SK-N-SH (cell line): ENCODE measurements around the gene CHRNA5. TPM values are rescaled to one million over a fixed set of nuclear protein-coding genes. Genes with fewer than 3 reads are reported as not detected.
"Not testable (repeated sequence)": the region's sequence is repeated elsewhere in the genome, so short reads cannot be mapped to it uniquely, and the experiment has no call there.

Experiments
- CTCF ChIA-PET: fragments of 300-600, 350-600 bp; formaldehyde crosslinking; extraction: SDS; loops from one replicate; lab custom pipeline; 2021; lab: Yijun Ruan, JAX
- POLR2A ChIA-PET: fragments of 350-600 bp; sonication (Branson Sonifier 250); formaldehyde crosslinking; extraction: SDS; loops from one replicate; lab custom pipeline; 2020; ENCODE audit warnings: antibody characterized with exemption, inconsistent platforms; lab: Yijun Ruan, JAX
- DNase-seq: peaks from one replicate; pipeline ENCODE4 v3.0.0; 2012
- H2AFZ ChIP-seq: fragments of 200-600 bp; sonication (generic); 2 replicates; pipeline ENCODE4 v1.8.1; 2016; ENCODE audit warnings: antibody characterized with exemption, mild to moderate bottlenecking, low read depth
- H3F3A ChIP-seq: fragments of 200-600 bp; sonication (generic); replicated peaks from 2 replicates; pipeline ENCODE3; 2016; ENCODE audit warnings: antibody characterized with exemption, mild to moderate bottlenecking; ENCODE audit not compliant: insufficient read depth
- H3K27ac ChIP-seq, 2 experiments: fragments of 200-500 bp in 1 of 2; fragments of 200-600 bp in 1 of 2; sonication (Bioruptor generic) in 1 of 2; sonication (generic), shearing (Covaris generic) in 1 of 2; 2 replicates each; pipeline versions ENCODE4 v1.5.1 to v1.6.1; 2014 to 2016; ENCODE audit warnings: low read depth in 2 of 2, inconsistent platforms in 1 of 2, low read length in 1 of 2, mild to moderate bottlenecking in 1 of 2, mixed read lengths in 1 of 2
- H3K27me3 ChIP-seq: fragments of 200-600 bp; sonication (generic), shearing (Covaris generic); 2 replicates; pipeline ENCODE4 v1.6.1; 2016; ENCODE audit warnings: mixed run types; ENCODE audit not compliant: insufficient read depth
- H3K36me3 ChIP-seq, 2 experiments: fragments of 200-500 bp in 1 of 2; fragments of 200-600 bp in 1 of 2; sonication (Bioruptor generic) in 1 of 2; sonication (generic) in 1 of 2; replicated peaks in 1 of 2; 2 replicates each; pipeline versions ENCODE3 to v1.5.1; 2014 to 2016; ENCODE audit warnings: low read length in 1 of 2, mild to moderate bottlenecking in 1 of 2; ENCODE audit not compliant: insufficient read depth in 2 of 2, control insufficient read depth in 1 of 2
- H3K4me1 ChIP-seq, 2 experiments: fragments of 200-500 bp in 1 of 2; fragments of 200-600 bp in 1 of 2; sonication (Bioruptor generic) in 1 of 2; sonication (generic), shearing (Covaris generic) in 1 of 2; 2 replicates each; pipeline versions ENCODE4 v1.5.1 to v1.6.1; 2014 to 2016; ENCODE audit warnings: low read depth in 1 of 2, low read length in 1 of 2, mixed run types in 1 of 2; ENCODE audit not compliant: insufficient read depth in 2 of 2, control insufficient read depth in 1 of 2
- H3K4me2 ChIP-seq: fragments of 200-600 bp; sonication (generic), shearing (Covaris generic); 2 replicates; pipeline ENCODE4 v1.6.1; 2017; ENCODE audit warnings: mixed run types
- H3K4me3 ChIP-seq, 2 experiments: fragments of 200-500 bp in 1 of 2; fragments of 200-600 bp in 1 of 2; sonication (Bioruptor generic) in 1 of 2; sonication (generic), shearing (Covaris generic) in 1 of 2; 2 replicates each; pipeline versions ENCODE4 v1.5.1 to v1.8.1; 2014 to 2016; ENCODE audit warnings: low read depth in 2 of 2, inconsistent platforms in 1 of 2, low read length in 1 of 2, mild to moderate bottlenecking in 1 of 2, mixed read lengths in 1 of 2, moderate library complexity in 1 of 2
- H3K79me2 ChIP-seq: fragments of 200-600 bp; sonication (generic); 2 replicates; pipeline ENCODE4 v1.8.1; 2017; ENCODE audit warnings: mild to moderate bottlenecking; ENCODE audit not compliant: insufficient read depth
- H3K9ac ChIP-seq: fragments of 200-600 bp; sonication (generic); 2 replicates; pipeline ENCODE4 v1.6.1; 2017; ENCODE audit warnings: mixed run types
- H3K9me2 ChIP-seq: fragments of 200-600 bp; sonication (generic); 2 replicates; pipeline ENCODE4 v1.6.1; 2017; ENCODE audit warnings: mixed run types
- H3K9me3 ChIP-seq: fragments of 200-600 bp; sonication (generic); 2 replicates; pipeline ENCODE4 v1.6.1; 2017; ENCODE audit warnings: mixed run types, mild to moderate bottlenecking, moderate library complexity
- H4K20me1 ChIP-seq: fragments of 200-600 bp; sonication (generic); 2 replicates; pipeline ENCODE4 v1.6.1; 2017; ENCODE audit warnings: mild to moderate bottlenecking, mixed run types; ENCODE audit not compliant: insufficient read depth
- CTCF ChIP-seq: fragments of 200-600 bp; sonication (generic); IDR thresholded peaks from 2 replicates; pipeline ENCODE4 v1.6.1; 2017; ENCODE audit warnings: antibody characterized with exemption, mild to moderate bottlenecking, moderate library complexity
- EP300 ChIP-seq, 2 experiments: IDR thresholded peaks; 2 replicates each; pipeline versions ENCODE4 v1.4.0 to v1.6.1; 2012; ENCODE audit warnings: borderline replicate concordance in 1 of 2, low read depth in 1 of 2, low read length in 1 of 2
- EZH2phosphoT487 ChIP-seq: fragments of 200-600 bp; sonication (generic); IDR thresholded peaks from 2 replicates; pipeline ENCODE4 v1.6.1; 2017; ENCODE audit warnings: low read depth, mixed run types, mild to moderate bottlenecking, antibody characterized with exemption, moderate library complexity, borderline replicate concordance
- FOSL2 ChIP-seq: IDR thresholded peaks from 2 replicates; pipeline ENCODE4 v1.4.0; 2012; ENCODE audit warnings: low read depth, mild to moderate bottlenecking, moderate library complexity, borderline replicate concordance
- FOXJ3 ChIP-seq: sonication (generic); formaldehyde crosslinking; IDR thresholded peaks from 2 replicates; pipeline ENCODE4 v1.5.1; 2020; ENCODE audit warnings: mild to moderate bottlenecking, missing genetic modification reagents
- FOXM1 ChIP-seq: IDR thresholded peaks from 2 replicates; pipeline ENCODE4 v1.4.0; 2012; ENCODE audit warnings: low read depth, mild to moderate bottlenecking
- GABPA ChIP-seq: IDR thresholded peaks from 2 replicates; pipeline ENCODE4 v1.4.0; 2012; ENCODE audit warnings: low read depth, mild to moderate bottlenecking
- GATA2 ChIP-seq: sonication (generic); formaldehyde crosslinking; IDR thresholded peaks from 2 replicates; pipeline ENCODE4 v1.5.0; 2020; ENCODE audit warnings: mild to moderate bottlenecking, missing genetic modification reagents
- JUND ChIP-seq: IDR thresholded peaks from 2 replicates; pipeline ENCODE4 v1.4.0; 2012
- NRF1 ChIP-seq: IDR thresholded peaks from 2 replicates; pipeline ENCODE4 v1.6.1; 2012; ENCODE audit warnings: low read depth, mild to moderate bottlenecking, low read length
- RAD21 ChIP-seq: IDR thresholded peaks from 2 replicates; pipeline ENCODE4 v1.6.1; 2012; ENCODE audit warnings: mild to moderate bottlenecking, low read length
- RCOR1 ChIP-seq: fragments of 150-350 bp; IDR thresholded peaks from 2 replicates; pipeline ENCODE4 v1.6.1; 2017; ENCODE audit warnings: antibody characterized with exemption, low read length
- RXRA ChIP-seq: IDR thresholded peaks from 2 replicates; pipeline ENCODE4 v1.4.0; 2012; ENCODE audit warnings: low read depth, mild to moderate bottlenecking, borderline replicate concordance
- SIN3A ChIP-seq: IDR thresholded peaks from 2 replicates; pipeline ENCODE4 v1.6.1; 2012; ENCODE audit warnings: low read depth, mild to moderate bottlenecking, low read length, moderate library complexity, borderline replicate concordance
- TEAD4 ChIP-seq: IDR thresholded peaks from 2 replicates; pipeline ENCODE4 v1.4.0; 2012; ENCODE audit warnings: mild to moderate bottlenecking, borderline replicate concordance; ENCODE audit not compliant: insufficient read depth
- USF2 ChIP-seq: fragments of 150-350 bp; IDR thresholded peaks from 2 replicates; pipeline ENCODE4 v1.6.1; 2017; ENCODE audit warnings: antibody characterized with exemption, low read length, low read depth, borderline replicate concordance
- WGBS: methylation state at CpG from one replicate; pipeline ENCODE4 v1.1.6; 2017; ENCODE audit warnings: low lambda C conversion rate; 5-methylcytosine and 5-hydroxymethylcytosine counted together
- polyA plus RNA-seq, 3 experiments: library from polyadenylated mRNA; depleted of rRNA; stranded (reverse); fragments of >200 nt; gene quantifications; 2 replicates each; pipeline ENCODE4 v1.2.3, GENCODE V29; 2012
- TF ChIP-seq, protein P1 (sequence below): fragments of 150-350 bp; IDR thresholded peaks from 2 replicates; pipeline ENCODE4 v1.6.1; 2016; ENCODE audit warnings: mild to moderate bottlenecking, low read depth, low read length
- TF ChIP-seq, protein P2 (sequence below): IDR thresholded peaks from 2 replicates; pipeline ENCODE4; 2012

Gene CHRNA5
- polyA plus RNA-seq, 1 of the 3 experiments (the other 2 are of a cell fraction): 5.5 TPM

DNA sequence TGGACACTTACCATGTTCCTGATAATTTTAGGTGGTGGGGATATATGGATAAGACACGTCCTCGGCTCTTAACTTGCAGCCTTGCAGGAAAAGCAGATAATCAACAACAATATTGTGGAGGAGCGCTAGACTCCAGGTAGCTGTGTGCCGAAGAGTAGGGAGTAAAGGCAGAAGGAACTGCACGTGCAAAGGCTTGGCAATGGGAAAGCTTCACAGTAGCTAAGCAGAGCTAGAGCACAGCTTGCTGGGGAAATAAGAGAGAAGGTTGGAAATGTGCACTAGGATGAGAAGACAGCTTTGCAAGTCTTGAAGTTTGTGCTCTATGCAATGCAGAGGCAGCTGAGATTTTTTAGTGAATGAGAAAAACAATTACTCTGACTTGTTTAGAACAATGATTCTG is 12.7 kb upstream of the CHRNA5 start (continued):
- no peak for TF ChIP-seq GABPA
- no peak for TF ChIP-seq EP300 (IDR thresholded peaks at IDR 0.05; ENCODE audit: borderline replicate concordance in 1 of 2, low read depth in 1 of 2, low read length in 1 of 2)
- TF ChIP-seq RXRA: no peak
- TF ChIP-seq, all 33 proteins: peak for 0

GRCh38 chr15:78560201-78560600 is 5.1 kb upstream of the CHRNA5 start:
- H4K20me1 ChIP-seq, DNase-seq, H3K27ac ChIP-seq, H3K27me3 ChIP-seq, CTCF ChIA-PET, H3K4me1 ChIP-seq, H3K79me2 ChIP-seq, H3K36me3 ChIP-seq, H3F3A ChIP-seq, H3K9ac ChIP-seq, H3K9me3 ChIP-seq, H3K4me2 ChIP-seq, POLR2A ChIA-PET, H2AFZ ChIP-seq, H3K4me3 ChIP-seq, H3K9me2 ChIP-seq: not testable (repeated sequence)
- 94% methylated on average over 10 of the region's 10 CpGs for WGBS

DNA sequence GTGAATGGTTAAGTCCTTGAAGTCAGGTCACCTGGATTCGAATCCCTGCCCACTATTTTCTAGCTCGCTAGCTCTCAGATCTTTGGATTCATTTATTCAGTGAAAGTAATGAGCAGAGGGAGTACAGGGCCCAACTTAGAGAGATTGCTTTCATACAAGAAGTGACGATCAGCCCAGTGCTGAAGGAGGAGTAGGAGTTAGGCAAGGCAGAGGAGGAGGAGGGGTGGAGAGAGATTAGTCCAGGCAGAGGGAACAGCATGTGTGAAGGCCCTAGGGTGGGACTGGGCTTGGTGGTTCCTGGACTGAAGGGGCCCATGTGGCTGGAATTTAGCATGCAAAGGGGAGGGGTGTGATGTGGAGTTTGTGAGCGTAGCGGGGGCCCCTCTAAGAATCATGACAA is 3.8 kb upstream of the CHRNA5 start:
- no peaks in the 10 kb centered on the region for H4K20me1 ChIP-seq
- H3K79me2 ChIP-seq: no peaks in the 10 kb centered on the region
- ChIA-PET CTCF (no interaction called here), POLR2A (no interaction called here)
- WGBS: 82% methylated on average over 5 of the region's 5 CpGs
- DNase-seq: no peak
- peaks cover 7% of the 10 kb centered on the region for H3F3A ChIP-seq
- H3K4me2 ChIP-seq: no peak overlapping the region
- peaks cover 0 to 8% of the 10 kb centered on the region in 2 experiments; a peak in 2 of 4 replicates for H3K4me1 ChIP-seq
- H3K9me2 ChIP-seq: no peaks in the 10 kb centered on the region
- no peak overlapping the region for H2AFZ ChIP-seq
- TF ChIP-seq FOXJ3 (CRISPR knock-in tag) (no peak), JUND (no peak), FOXM1 (no peak), RAD21 (no peak), GABPA (no peak), CTCF (no peak), EZH2phosphoT487 (no peak), EP300 (IDR thresholded peaks at IDR 0.05; ENCODE audit: borderline replicate concordance in 1 of 2, low read depth in 1 of 2, low read length in 1 of 2) (no peak), NRF1 (no peak), USF2 (no peak), SIN3A (no peak), FOSL2 (no peak), RCOR1 (no peak), TEAD4 (no peak), GATA2 (CRISPR knock-in tag) (no peak)
- TF ChIP-seq, protein P1, sequence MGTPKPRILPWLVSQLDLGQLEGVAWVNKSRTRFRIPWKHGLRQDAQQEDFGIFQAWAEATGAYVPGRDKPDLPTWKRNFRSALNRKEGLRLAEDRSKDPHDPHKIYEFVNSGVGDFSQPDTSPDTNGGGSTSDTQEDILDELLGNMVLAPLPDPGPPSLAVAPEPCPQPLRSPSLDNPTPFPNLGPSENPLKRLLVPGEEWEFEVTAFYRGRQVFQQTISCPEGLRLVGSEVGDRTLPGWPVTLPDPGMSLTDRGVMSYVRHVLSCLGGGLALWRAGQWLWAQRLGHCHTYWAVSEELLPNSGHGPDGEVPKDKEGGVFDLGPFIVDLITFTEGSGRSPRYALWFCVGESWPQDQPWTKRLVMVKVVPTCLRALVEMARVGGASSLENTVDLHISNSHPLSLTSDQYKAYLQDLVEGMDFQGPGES: no peak
- TF ChIP-seq, protein P2, sequence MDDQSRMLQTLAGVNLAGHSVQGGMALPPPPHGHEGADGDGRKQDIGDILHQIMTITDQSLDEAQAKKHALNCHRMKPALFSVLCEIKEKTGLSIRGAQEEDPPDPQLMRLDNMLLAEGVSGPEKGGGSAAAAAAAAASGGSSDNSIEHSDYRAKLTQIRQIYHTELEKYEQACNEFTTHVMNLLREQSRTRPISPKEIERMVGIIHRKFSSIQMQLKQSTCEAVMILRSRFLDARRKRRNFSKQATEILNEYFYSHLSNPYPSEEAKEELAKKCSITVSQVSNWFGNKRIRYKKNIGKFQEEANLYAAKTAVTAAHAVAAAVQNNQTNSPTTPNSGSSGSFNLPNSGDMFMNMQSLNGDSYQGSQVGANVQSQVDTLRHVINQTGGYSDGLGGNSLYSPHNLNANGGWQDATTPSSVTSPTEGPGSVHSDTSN: no peak
- TF ChIP-seq, all 33 proteins: peak for 0
- Histone ChIP-seq H3K9ac (no peak overlapping the region), H3K27me3 (no peaks in the 10 kb centered on the region; the same call in 1 of the 2 replicates), H3K27ac (no peak overlapping the region), H3K4me3 (no peak overlapping the region), H3K9me3 (no peaks in the 10 kb centered on the region), H3K36me3 (no peaks in the 10 kb centered on the region)
